Duodenal mucosa (tissue), 2 donors: ENCODE data around the gene ACSS1.

Source experiments
- H3K27ac ChIP-seq: one replicate; pipeline ENCODE4 v1.7.0; 2013; ENCODE audit warnings: low read depth, low read length
- H3K27me3 ChIP-seq, 2 donors: one replicate each; pipeline ENCODE4 v1.7.0; 2013; ENCODE audit warnings: low read length in 2 of 2, control low read depth in 1 of 2; ENCODE audit not compliant: insufficient read depth in 2 of 2, control insufficient read depth in 1 of 2
- H3K36me3 ChIP-seq, 2 donors: one replicate each; pipeline ENCODE4 v1.7.0; 2013; ENCODE audit warnings: low read length in 2 of 2, control low read depth in 1 of 2; ENCODE audit not compliant: insufficient read depth in 2 of 2, control insufficient read depth in 1 of 2
- H3K4me1 ChIP-seq, 2 donors: one replicate each; pipeline ENCODE4 v1.7.0; 2013; ENCODE audit warnings: low read length in 2 of 2, control low read depth in 1 of 2; ENCODE audit not compliant: insufficient read depth in 2 of 2, control insufficient read depth in 1 of 2
- H3K4me3 ChIP-seq, 2 donors: one replicate each; pipeline ENCODE4 v1.7.0; 2013; ENCODE audit warnings: low read length in 2 of 2, low read depth in 1 of 2
- H3K9ac ChIP-seq, 2 donors: one replicate each; pipeline ENCODE4 v1.7.0; 2013; ENCODE audit warnings: low read length in 2 of 2, low read depth in 1 of 2
- H3K9me3 ChIP-seq, 2 donors: one replicate each; pipeline ENCODE4 v1.7.0; 2013; ENCODE audit warnings: low read length in 2 of 2, control low read depth in 1 of 2; ENCODE audit not compliant: control insufficient read depth in 1 of 2

ACSS1 gene

DNA sequence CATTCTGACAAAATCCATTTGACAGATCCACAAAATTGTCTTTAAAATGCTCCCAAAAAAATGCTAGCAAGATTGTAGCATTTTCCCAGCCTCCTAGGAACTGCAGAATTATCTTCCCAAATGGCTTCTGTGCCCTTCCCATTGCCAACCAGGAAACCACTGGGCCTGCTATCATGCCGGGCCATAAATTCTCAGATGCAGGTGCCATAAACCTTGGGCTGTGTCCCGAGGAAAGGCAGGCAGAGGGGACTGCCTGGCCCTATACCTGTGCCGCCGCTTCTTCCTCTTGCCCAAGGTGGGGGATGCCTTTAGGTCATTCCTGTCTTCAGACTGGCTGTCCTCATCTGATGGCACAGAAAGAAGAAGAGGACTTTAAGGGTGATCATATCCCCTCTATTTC lies 21.2 kb upstream of the ACSS1 start:
- Histone ChIP-seq H3K36me3 (no peaks in the 10 kb centered on the region), H3K27me3 (peaks cover 54 to 58% of the 10 kb centered on the region in 2 donors)

GRCh38 chr20:25078662-25079061 lies 20.7 kb upstream of the ACSS1 start:
- Histone ChIP-seq H3K9ac (no peak overlapping the region), H3K4me1 (peaks cover 23 to 24% of the 10 kb centered on the region in 2 donors), H3K27ac (no peak overlapping the region), H3K4me3 (no peak overlapping the region), H3K9me3 (no peaks in the 10 kb centered on the region), H3K27me3 (peaks cover 49 to 54% of the 10 kb centered on the region in 2 donors), H3K36me3 (no peaks in the 10 kb centered on the region)

More for the DNA sequence above, 21.2 kb upstream of the ACSS1 start:
- H3K27ac ChIP-seq = no peak overlapping the region
- H3K9me3 ChIP-seq = no peaks in the 10 kb centered on the region
- peaks cover 23 to 24% of the 10 kb centered on the region in 2 donors for H3K4me1 ChIP-seq
- H3K4me3 ChIP-seq = no peak overlapping the region
- no peak overlapping the region for H3K9ac ChIP-seq

GRCh38 chr20:25077610-25078169 lies 19.8 kb upstream of the ACSS1 start:
- Histone ChIP-seq H3K36me3 (no peaks in the 10 kb centered on the region), H3K4me3 (peak overlapping the region; percentile 34 to 50), H3K9ac (no peak overlapping the region), H3K27ac (no peak overlapping the region), H3K9me3 (no peaks in the 10 kb centered on the region), H3K4me1 (peaks cover 23 to 24% of the 10 kb centered on the region in 2 donors), H3K27me3 (peaks cover 48% of the 10 kb centered on the region in 2 donors)

DNA sequence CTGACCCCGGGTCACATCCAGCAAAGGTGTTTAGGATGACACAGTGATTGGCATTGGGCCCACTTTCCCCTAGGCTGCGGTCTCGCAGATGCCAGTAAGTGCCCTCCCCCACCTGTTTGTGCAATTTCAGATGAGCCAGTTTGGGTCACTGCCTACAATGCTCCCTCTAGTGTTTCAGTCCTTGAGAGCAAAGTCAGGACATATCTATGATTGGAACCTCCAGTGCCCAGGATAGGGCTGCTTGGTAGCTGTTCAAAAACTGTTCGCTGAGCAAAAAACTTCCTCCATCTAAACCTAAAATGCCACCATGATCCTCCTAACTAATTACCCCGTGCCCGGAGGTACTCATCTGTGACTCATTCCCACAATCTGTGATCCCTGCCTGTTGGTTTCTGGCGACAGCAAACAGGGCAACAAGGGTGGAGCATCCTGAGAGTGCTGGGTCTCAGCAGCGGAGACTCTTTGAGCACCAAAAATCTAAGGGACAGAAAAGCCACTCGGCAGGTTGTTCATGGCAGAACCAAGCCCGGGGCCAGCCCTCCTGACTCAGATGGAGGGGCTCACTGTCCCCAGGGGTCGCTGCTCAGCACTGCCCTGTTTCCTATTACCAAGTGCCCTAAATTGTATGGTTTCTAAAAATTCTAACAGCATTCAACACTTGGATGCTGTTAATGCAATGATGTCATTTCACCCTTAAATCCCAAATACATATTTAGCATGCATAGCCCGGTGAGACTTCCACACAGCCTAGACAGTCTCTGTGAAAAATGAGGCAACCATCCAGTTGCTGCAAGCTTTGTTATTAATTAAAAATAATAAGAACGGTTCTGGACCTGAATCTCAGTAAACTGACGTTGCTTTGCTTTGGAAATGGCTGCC lies 19.0 kb upstream of the ACSS1 start:
- H3K27ac ChIP-seq = no peak overlapping the region
- peaks cover 49% of the 10 kb centered on the region in 2 donors for H3K27me3 ChIP-seq
- H3K4me1 ChIP-seq = peaks cover 23 to 24% of the 10 kb centered on the region in 2 donors
- H3K4me3 ChIP-seq = peak overlapping the region in 1 of 2 donors; percentile 50
- H3K9ac ChIP-seq = no peak overlapping the region
- H3K36me3 ChIP-seq = no peaks in the 10 kb centered on the region
- no peaks in the 10 kb centered on the region for H3K9me3 ChIP-seq

DNA sequence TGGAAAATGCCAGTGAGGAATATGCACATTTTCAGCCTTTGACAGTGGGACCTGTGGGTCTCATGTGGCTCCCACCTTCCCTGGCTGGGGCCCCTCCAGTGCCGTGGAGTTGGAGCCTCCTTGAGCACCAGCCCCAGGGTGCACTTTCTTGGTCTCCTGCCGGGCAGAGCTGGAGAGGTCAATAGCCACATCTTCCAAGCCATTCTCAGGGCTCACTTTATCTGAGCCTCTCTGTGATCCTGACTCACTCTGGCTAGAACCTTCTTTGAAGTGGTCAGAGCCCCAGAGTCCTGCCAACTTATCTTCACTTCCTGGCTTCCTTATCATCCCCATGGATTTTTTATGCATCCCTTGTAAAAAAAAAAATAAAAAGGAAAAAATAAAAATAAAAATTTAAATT lies 18.3 kb upstream of the ACSS1 start:
- Histone ChIP-seq H3K9ac (no peak overlapping the region), H3K4me1 (peaks cover 22 to 23% of the 10 kb centered on the region in 2 donors), H3K9me3 (no peaks in the 10 kb centered on the region), H3K27me3 (peaks cover 49 to 52% of the 10 kb centered on the region in 2 donors), H3K4me3 (no peak overlapping the region), H3K27ac (no peak overlapping the region), H3K36me3 (no peaks in the 10 kb centered on the region)

DNA sequence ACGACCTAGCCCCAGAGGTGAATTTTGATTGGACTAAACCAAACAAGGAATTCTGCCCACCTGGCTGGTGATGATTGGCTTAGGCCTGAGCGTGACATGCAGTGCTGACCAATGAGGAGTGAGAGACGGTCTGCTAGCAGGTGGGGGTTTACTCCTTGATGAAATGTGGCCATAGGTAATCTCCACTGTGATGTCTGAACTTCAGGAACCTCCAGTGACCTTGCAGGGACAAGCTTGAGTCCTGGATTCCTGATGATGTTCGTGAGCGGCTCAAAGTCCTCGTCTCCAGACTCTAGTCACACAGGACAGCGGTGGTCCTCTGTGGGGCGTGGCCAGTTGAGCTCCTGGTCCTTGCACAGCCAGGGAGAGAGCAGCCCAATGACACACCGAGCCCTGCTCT lies 15.6 kb upstream of the ACSS1 start:
- no peak overlapping the region for H3K9ac ChIP-seq
- no peaks in the 10 kb centered on the region for H3K36me3 ChIP-seq
- no peaks in the 10 kb centered on the region for H3K9me3 ChIP-seq
- peaks cover 27 to 44% of the 10 kb centered on the region in 2 donors for H3K27me3 ChIP-seq
- H3K27ac ChIP-seq = no peak overlapping the region
- peaks cover 11 to 12% of the 10 kb centered on the region in 2 donors for H3K4me1 ChIP-seq
- H3K4me3 ChIP-seq = no peak overlapping the region

- peaks cover 24 to 37% of the 10 kb centered on the region in 2 donors for H3K27me3 ChIP-seq
Measured at GRCh38 chr20:25072226-25072811, 14.4 kb upstream of the ACSS1 start.

GRCh38 chr20:25071734-25072133 lies 13.8 kb upstream of the ACSS1 start:
- Histone ChIP-seq H3K9ac (no peak overlapping the region), H3K36me3 (no peaks in the 10 kb centered on the region), H3K27me3 (peaks cover 24 to 32% of the 10 kb centered on the region in 2 donors), H3K4me1 (peaks cover 2% of the 10 kb centered on the region in 2 donors), H3K9me3 (no peaks in the 10 kb centered on the region), H3K27ac (no peak overlapping the region), H3K4me3 (no peak overlapping the region)

More at GRCh38 chr20:25072226-25072811, 14.4 kb upstream of the ACSS1 start:
- Histone ChIP-seq H3K27ac (no peak overlapping the region), H3K9ac (no peak overlapping the region), H3K4me1 (peaks cover 8% of the 10 kb centered on the region in 2 donors), H3K9me3 (no peaks in the 10 kb centered on the region), H3K36me3 (no peaks in the 10 kb centered on the region), H3K4me3 (no peak overlapping the region)

- H3K4me1 ChIP-seq = peaks cover 2 to 6% of the 10 kb centered on the region in 2 donors
- no peaks in the 10 kb centered on the region for H3K36me3 ChIP-seq
- H3K27ac ChIP-seq = no peak overlapping the region
- no peak overlapping the region for H3K4me3 ChIP-seq
- peaks cover 24 to 32% of the 10 kb centered on the region in 2 donors for H3K27me3 ChIP-seq
- H3K9ac ChIP-seq = no peak overlapping the region
- no peaks in the 10 kb centered on the region for H3K9me3 ChIP-seq
Measured at GRCh38 chr20:25070821-25071473, 13.0 kb upstream of the ACSS1 start.
